H1 (cell line): ENCODE data around the gene FOSL1. TPM values are rescaled to one million over a fixed set of nuclear protein-coding genes. Genes with fewer than 3 reads are reported as not detected.

Experiments used
- CTCF ChIA-PET: fragments of 300-600 bp; sonication (Branson Sonifier 250); formaldehyde crosslinking; loops from one replicate; lab custom pipeline; 2021; ENCODE audit not compliant: partially characterized antibody; lab: Charles Lee
- POLR2A ChIA-PET: fragments of 300-600 bp; sonication (Branson Sonifier 250); formaldehyde crosslinking; loops from one replicate; lab custom pipeline; 2021; ENCODE audit warnings: inconsistent platforms; ENCODE audit not compliant: partially characterized antibody; lab: Charles Lee
- DNase-seq, 2 experiments: peaks; one replicate each; pipeline versions ENCODE4 v3.0.0 to v3.0.0-alpha.2; 2010 to 2022; ENCODE audit warnings: low spot score in 2 of 2, low read depth in 1 of 2, mixed read lengths in 1 of 2
- FAIRE-seq: peaks from 2 replicates; lab custom pipeline; 2011; peaks lifted over from hg19 to GRCh38; lab: Jason Lieb, UNC
- H2AFZ ChIP-seq: 2 replicates; pipeline ENCODE4 v1.8.1; 2012; ENCODE audit warnings: low read length, inconsistent platforms
- H2AK5ac ChIP-seq: 2 replicates; pipeline ENCODE4 v1.6.1; 2013; ENCODE audit warnings: low read depth, low read length
- H2BK120ac ChIP-seq: replicated peaks from 2 replicates; pipeline ENCODE3; 2013; ENCODE audit warnings: low read depth, low read length, inconsistent platforms
- H2BK12ac ChIP-seq: 2 replicates; pipeline ENCODE4 v1.6.1; 2013; ENCODE audit warnings: low read depth, low read length
- H2BK15ac ChIP-seq: 2 replicates; pipeline ENCODE4 v1.6.1; 2013; ENCODE audit warnings: low read length
- H2BK20ac ChIP-seq: 2 replicates; pipeline ENCODE4 v1.6.1; 2013; ENCODE audit warnings: low read length
- H2BK5ac ChIP-seq: 2 replicates; pipeline ENCODE4 v1.6.1; 2013; ENCODE audit warnings: low read depth, low read length
- H3K14ac ChIP-seq: 2 replicates; pipeline ENCODE4 v1.6.1; 2013; ENCODE audit warnings: inconsistent platforms; ENCODE audit not compliant: insufficient read length
- H3K18ac ChIP-seq: 2 replicates; pipeline ENCODE4 v1.6.1; 2013; ENCODE audit warnings: low read length; ENCODE audit errors: extremely low read depth
- H3K23ac ChIP-seq: 2 replicates; pipeline ENCODE4 v1.6.1; 2013; ENCODE audit warnings: inconsistent platforms; ENCODE audit not compliant: insufficient read length
- H3K23me2 ChIP-seq: 2 replicates; pipeline ENCODE4 v1.6.1; 2013; ENCODE audit warnings: low read depth, low read length
- H3K27ac ChIP-seq: 2 replicates; pipeline ENCODE4 v1.6.1; 2011; ENCODE audit warnings: low read depth, low read length, inconsistent platforms
- H3K27me3 ChIP-seq, 4 experiments: replicated peaks in 1 of 4; 1 replicate in 1 of 4; 2 replicates in 3 of 4; pipeline versions ENCODE4 v1.6.1 to v1.8.1; 2011 to 2013; ENCODE audit warnings: low read length in 3 of 4, mild to moderate bottlenecking in 3 of 4, inconsistent platforms in 2 of 4, mixed read lengths in 2 of 4, moderate library complexity in 1 of 4; ENCODE audit not compliant: control insufficient read depth in 3 of 4, insufficient read depth in 3 of 4; ENCODE audit errors: extremely low read depth in 1 of 4
- H3K36me3 ChIP-seq, 4 experiments: 2 replicates each; pipeline versions ENCODE4 v1.6.1 to v1.8.1; 2011 to 2013; ENCODE audit warnings: mild to moderate bottlenecking in 4 of 4, low read length in 3 of 4, moderate library complexity in 2 of 4, control low read depth in 1 of 4, inconsistent platforms in 1 of 4; ENCODE audit not compliant: insufficient read depth in 4 of 4, control insufficient read depth in 2 of 4
- H3K4ac ChIP-seq: replicated peaks from 2 replicates; pipeline ENCODE3; 2013; ENCODE audit warnings: low read length, low read depth, mixed read lengths, inconsistent platforms; ENCODE audit not compliant: insufficient read length
- H3K4me1 ChIP-seq, 4 experiments: replicated peaks in 1 of 4; 1 replicate in 1 of 4; 2 replicates in 3 of 4; pipeline versions ENCODE4 v1.6.1 to v1.8.1; 2011 to 2013; ENCODE audit warnings: low read length in 3 of 4, inconsistent platforms in 2 of 4, mixed read lengths in 1 of 4; ENCODE audit not compliant: insufficient read depth in 4 of 4, control insufficient read depth in 3 of 4
- H3K4me2 ChIP-seq, 2 experiments: 2 replicates each; pipeline versions ENCODE4 v1.6.1 to v1.8.1; 2011 to 2013; ENCODE audit warnings: low read depth in 2 of 2, low read length in 2 of 2, control low read depth in 1 of 2, inconsistent platforms in 1 of 2, mild to moderate bottlenecking in 1 of 2; ENCODE audit not compliant: insufficient read depth in 1 of 2
- H3K4me3 ChIP-seq, 4 experiments: fragments of 200-600, 300-600 bp in 1 of 4; sonication (generic), shearing (Covaris generic), sonication (Bioruptor Twin) in 1 of 4; 2 replicates each; pipeline versions ENCODE4 v1.5.1 to v1.8.1; 2011 to 2016; ENCODE audit warnings: low read length in 4 of 4, low read depth in 3 of 4, control low read depth in 2 of 4, inconsistent platforms in 2 of 4, mild to moderate bottlenecking in 2 of 4, mixed read lengths in 1 of 4, moderate library complexity in 1 of 4; ENCODE audit not compliant: insufficient read depth in 2 of 4; ENCODE audit errors: extremely low read depth in 1 of 4
- H3K56ac ChIP-seq: replicated peaks from 2 replicates; pipeline ENCODE3; 2013; ENCODE audit warnings: low read depth, mild to moderate bottlenecking, mixed read lengths, low read length, inconsistent platforms; ENCODE audit not compliant: insufficient read length
- H3K79me1 ChIP-seq: 2 replicates; pipeline ENCODE4 v1.6.1; 2013; ENCODE audit warnings: low read depth, low read length, control low read depth
- H3K79me2 ChIP-seq, 2 experiments: 2 replicates each; pipeline versions ENCODE4 v1.6.1 to v1.8.1; 2012 to 2013; ENCODE audit warnings: low read length in 2 of 2, mild to moderate bottlenecking in 2 of 2, inconsistent platforms in 1 of 2; ENCODE audit not compliant: insufficient read depth in 2 of 2, control insufficient read depth in 1 of 2
- H3K9ac ChIP-seq, 4 experiments: replicated peaks in 1 of 4; 1 replicate in 1 of 4; 2 replicates in 3 of 4; pipeline versions ENCODE4 v1.6.1 to v1.8.1; 2011 to 2013; ENCODE audit warnings: low read depth in 3 of 4, low read length in 3 of 4, control low read depth in 2 of 4, mild to moderate bottlenecking in 2 of 4, moderate library complexity in 2 of 4, inconsistent platforms in 1 of 4; ENCODE audit errors: extremely low read depth in 1 of 4
- H3K9me3 ChIP-seq, 2 experiments: 2 replicates each; pipeline versions ENCODE4 v1.6.1 to v1.8.1; 2012 to 2013; ENCODE audit warnings: mild to moderate bottlenecking in 2 of 2, moderate library complexity in 2 of 2, control low read depth in 1 of 2, inconsistent platforms in 1 of 2, low read depth in 1 of 2, low read length in 1 of 2, mixed read lengths in 1 of 2; ENCODE audit not compliant: insufficient read depth in 2 of 2
- H4K20me1 ChIP-seq, 2 experiments: replicated peaks in 1 of 2; 2 replicates each; pipeline versions ENCODE3 to v1.8.1; 2011 to 2013; ENCODE audit warnings: inconsistent platforms in 2 of 2, low read length in 2 of 2, mild to moderate bottlenecking in 1 of 2; ENCODE audit not compliant: insufficient read depth in 2 of 2, control insufficient read depth in 1 of 2
- H4K5ac ChIP-seq: 2 replicates; pipeline ENCODE4 v1.6.1; 2013; ENCODE audit warnings: low read length, low read depth, mixed read lengths, inconsistent platforms; ENCODE audit not compliant: insufficient read length
- H4K8ac ChIP-seq: 2 replicates; pipeline ENCODE4 v1.8.0; 2013; ENCODE audit warnings: mild to moderate bottlenecking, moderate library complexity, low read length, inconsistent platforms; ENCODE audit not compliant: insufficient read depth; ENCODE audit errors: extremely low read depth
- H4K91ac ChIP-seq: replicated peaks from 2 replicates; pipeline ENCODE3; 2013; ENCODE audit warnings: low read length, mixed read lengths, inconsistent platforms; ENCODE audit not compliant: insufficient read length
- HDAC2 ChIP-seq, 2 experiments: fragments of 300-600 bp in 1 of 2; sonication (generic) in 1 of 2; IDR thresholded peaks; 2 replicates each; pipeline ENCODE4 v1.6.1; 2011 to 2012; ENCODE audit warnings: low read depth in 2 of 2, low read length in 2 of 2, mild to moderate bottlenecking in 2 of 2, moderate library complexity in 2 of 2, borderline replicate concordance in 1 of 2, inconsistent platforms in 1 of 2
- MAX ChIP-seq: IDR thresholded peaks from 2 replicates; pipeline ENCODE4 v1.6.1; 2012; ENCODE audit warnings: inconsistent platforms
- POLR2A ChIP-seq, 2 experiments: IDR thresholded peaks; 1 replicate in 1 of 2; 2 replicates in 1 of 2; pipeline ENCODE4 v1.6.1; 2011; ENCODE audit warnings: low read depth in 2 of 2, low read length in 2 of 2, mild to moderate bottlenecking in 2 of 2; ENCODE audit errors: control extremely low read depth in 1 of 2
- POLR2AphosphoS5 ChIP-seq: IDR thresholded peaks from 2 replicates; pipeline ENCODE4 v1.6.1; 2011; ENCODE audit warnings: low read depth, low read length
- WGBS, 2 experiments: shearing (Covaris generic) in 1 of 2; methylation state at CpG; one replicate each; pipeline versions ENCODE4 v1.1.6 to v1.1.7; 2013 to 2015; ENCODE audit warnings: low lambda C conversion rate in 2 of 2, mixed read lengths in 2 of 2, inconsistent platforms in 1 of 2, low coverage in 1 of 2, missing lambda C conversion rate in 1 of 2; ENCODE audit not compliant: insufficient replicate concordance in 2 of 2, insufficient coverage in 1 of 2, insufficient read length in 1 of 2; ENCODE audit errors: extremely low coverage in 1 of 2, missing lambda C conversion rate in 1 of 2; 5-methylcytosine and 5-hydroxymethylcytosine counted together
- polyA plus RNA-seq, 7 experiments: library from polyadenylated mRNA; depleted of rRNA in 3 of 7; stranded (reverse) in 5 of 7; unstranded in 2 of 7; fragments of >200 nt in 5 of 7; fragments of 200-250 nt in 2 of 7; gene quantifications; 1 replicate in 5 of 7; 2 replicates in 1 of 7; 4 replicates in 1 of 7; pipeline versions ENCODE4 v1.2.1 to v1.2.3, GENCODE V29; 2011 to 2013; ENCODE audit warnings: missing spikeins in 2 of 7, mixed read lengths in 2 of 7
- total RNA-seq: library from RNA; stranded (reverse); fragmentation: NEBNext Ultra II Directional; extraction: Animal tissue kit (Norgen Biotek cat#: 25700); gene quantifications from 2 replicates; pipeline ENCODE4 v1.2.1, GENCODE V29; 2021

Gene FOSL1
- total and polyA plus RNA-seq, 2 of the 8 experiments (the other 6 are each of a cell fraction or from before 2014, with no cell fraction given): 6.3 to 7.2 TPM

DNA sequence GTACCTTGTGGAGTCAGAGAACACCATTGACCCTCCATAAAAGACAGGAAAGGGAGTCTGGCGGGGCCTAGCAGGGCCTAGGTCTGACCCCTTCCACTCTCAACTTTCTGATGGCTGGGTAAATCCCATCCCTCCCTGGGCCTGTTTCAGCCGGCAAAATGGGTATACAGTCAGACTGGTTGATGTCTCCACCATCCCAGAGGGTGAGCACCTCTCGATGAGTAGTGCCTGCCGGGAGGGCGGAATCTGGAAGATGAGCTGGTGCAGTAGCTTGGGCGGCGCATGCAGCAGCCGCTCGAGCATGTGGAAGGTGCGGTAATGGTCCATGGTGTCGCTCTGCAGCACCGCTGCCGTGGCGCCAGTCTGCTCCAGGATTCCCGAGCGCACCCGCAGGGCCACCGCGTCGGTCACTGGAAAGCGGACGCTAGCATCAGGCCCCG, 12.4 kb downstream of the FOSL1 start:
- ChIA-PET CTCF (interaction anchor here (0.7 to 19.6 kb wide), 46 partner anchors 10 to 380 kb away, joined by 3 to 283 read pairs (median 6); partner anchors contain the start of genes AP5B1, CFL1, CTSW and EFEMP2), POLR2A (interaction anchor here (0.7 to 39.7 kb wide), 14 partner anchors 13 to 343 kb away, joined by 3 to 1071 read pairs (median 3); partner anchors contain the start of genes CFL1, EFEMP2, KAT5 and MUS81)
- no peak overlapping the region for H2BK120ac ChIP-seq
- H3K23ac ChIP-seq: no peak overlapping the region
- H3K18ac ChIP-seq: peak overlapping the region; percentile 79
- no peak for FAIRE-seq
- peaks cover 8 to 21% (median 18%) of the 10 kb centered on the region in 4 experiments; a peak in 7 of 8 replicates for H3K36me3 ChIP-seq
- H4K5ac ChIP-seq: no peak overlapping the region
- peaks cover 0 to 14% (median 8%) of the 10 kb centered on the region in 4 experiments; a peak in 6 of 7 replicates for H3K27me3 ChIP-seq
- peak overlapping the region; percentile 29; the same call in 1 of the 2 replicates for H2AFZ ChIP-seq
- H3K23me2 ChIP-seq: peaks cover 25% of the 10 kb centered on the region
- H3K79me2 ChIP-seq: peaks cover 0 to 4% of the 10 kb centered on the region in 2 experiments; a peak in 1 of 4 replicates
- H2BK12ac ChIP-seq: no peak overlapping the region; the same call in 1 of the 2 replicates
- peak overlapping the region; percentile 59 for H3K56ac ChIP-seq
- TF ChIP-seq HDAC2 (IDR thresholded peaks at IDR 0.05; ENCODE audit: borderline replicate concordance in 1 of 2, low read depth in 2 of 2, low read length in 2 of 2) (no peak), POLR2AphosphoS5 (0 out of 2 replicates have a peak, but pooled peaks have one; percentile 7), MAX (peak; percentile 62; the same call in 1 of the 2 replicates), POLR2A (IDR thresholded peaks at IDR 0.05; ENCODE audit: control extremely low read depth in 1 of 2, low read depth in 2 of 2, low read length in 2 of 2) (peak in 1 of 2 experiments; percentile 76; a peak in 1 of 3 replicates)
- peak overlapping the region; percentile 87 for H2BK5ac ChIP-seq
- H2AK5ac ChIP-seq: no peak overlapping the region
- no peaks in the 10 kb centered on the region for H3K9me3 ChIP-seq
- H2BK15ac ChIP-seq: no peak overlapping the region
- no peak overlapping the region for H3K4ac ChIP-seq
- no peak overlapping the region for H3K14ac ChIP-seq
- H3K4me2 ChIP-seq: peak overlapping the region; percentile 94 to 97
- peaks cover 0 to 24% (median 11%) of the 10 kb centered on the region in 4 experiments; a peak in 5 of 7 replicates for H3K4me1 ChIP-seq
- 5% methylated on average over 23 of the region's 23 CpGs; no CpG with 5 or more reads in 1 of the 2 experiments for WGBS, 2 experiments
- no peak for DNase-seq
- H4K91ac ChIP-seq: peak overlapping the region; percentile 34
- peak overlapping the region; percentile 75; the same call in 1 of the 2 replicates for H3K27ac ChIP-seq
- H2BK20ac ChIP-seq: no peak overlapping the region
- H3K79me1 ChIP-seq: no peaks in the 10 kb centered on the region
- H3K4me3 ChIP-seq: peak overlapping the region; percentile 73 to 84 (median 79)
- peaks cover 7 to 9% of the 10 kb centered on the region in 2 experiments for H4K20me1 ChIP-seq
- H4K8ac ChIP-seq: peak overlapping the region; percentile 90; the same call in 1 of the 2 replicates
- peak overlapping the region in 3 of 4 experiments; percentile 58 to 71 (median 69); a peak in 5 of 7 replicates for H3K9ac ChIP-seq
